HG03175 (cell line): ENCODE measurements around the gene RPL22.
"Not testable (repeated sequence)": the region's sequence is repeated elsewhere in the genome, so short reads cannot be mapped to it uniquely, and the experiment has no call there.

ENCODE experiments used
- ATAC-seq: cut with Tn5 transposase; IDR thresholded peaks from one replicate; pipeline ENCODE4 v1.9.1; 2021; ENCODE audit warnings: mild to moderate bottlenecking, moderate library complexity; ENCODE audit not compliant: unreplicated experiment

RPL22 gene

GRCh38 chr1:6234502-6235295 lies 35.3 kb upstream of the RPL22 start:
- no peak for ATAC-seq

GRCh38 chr1:6233376-6233775 lies 34.0 kb upstream of the RPL22 start:
- ATAC-seq: no peak

DNA sequence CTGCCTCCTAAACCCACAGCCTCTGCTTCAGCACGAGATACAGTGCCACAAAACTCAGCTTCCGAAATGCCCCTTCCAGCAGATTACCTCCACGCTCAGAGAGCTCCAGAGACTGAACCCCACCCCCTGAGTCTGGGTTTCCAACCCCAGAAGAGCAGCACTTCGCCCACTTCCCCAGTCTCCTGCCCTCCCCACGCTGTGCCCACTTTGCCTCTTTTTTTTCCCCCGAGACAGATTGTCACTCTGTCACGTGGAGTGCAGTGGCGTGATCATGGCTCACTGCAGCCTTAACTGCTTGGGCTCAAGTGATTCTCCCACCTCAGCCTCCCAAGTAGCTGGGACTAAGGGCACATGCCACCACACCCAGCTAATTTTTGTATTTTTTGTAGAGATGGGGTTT lies 26.3 kb upstream of the RPL22 start:
- no peak for ATAC-seq

GRCh38 chr1:6224718-6225117 lies 25.3 kb upstream of the RPL22 start:
- ATAC-seq: no peak

DNA sequence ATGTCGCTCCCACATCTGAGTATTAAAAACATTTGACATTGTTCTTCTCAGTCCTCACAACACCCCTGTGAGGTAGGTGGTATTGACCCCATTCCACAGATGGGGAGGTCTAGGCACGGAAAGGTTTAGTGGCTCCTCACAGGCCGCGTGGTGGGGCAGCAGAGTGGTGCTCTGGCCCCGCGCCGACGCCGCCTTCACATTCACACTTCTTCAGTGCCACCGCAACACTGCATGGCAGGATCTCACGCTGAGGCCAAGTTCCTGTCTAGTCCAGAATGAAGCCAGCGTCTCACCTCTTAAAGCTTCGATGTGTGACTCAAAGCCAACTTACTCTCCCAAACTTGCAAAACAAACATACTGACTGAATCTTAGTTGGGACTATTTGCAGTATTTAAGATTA lies 24.2 kb upstream of the RPL22 start:
- ATAC-seq: no peak

DNA sequence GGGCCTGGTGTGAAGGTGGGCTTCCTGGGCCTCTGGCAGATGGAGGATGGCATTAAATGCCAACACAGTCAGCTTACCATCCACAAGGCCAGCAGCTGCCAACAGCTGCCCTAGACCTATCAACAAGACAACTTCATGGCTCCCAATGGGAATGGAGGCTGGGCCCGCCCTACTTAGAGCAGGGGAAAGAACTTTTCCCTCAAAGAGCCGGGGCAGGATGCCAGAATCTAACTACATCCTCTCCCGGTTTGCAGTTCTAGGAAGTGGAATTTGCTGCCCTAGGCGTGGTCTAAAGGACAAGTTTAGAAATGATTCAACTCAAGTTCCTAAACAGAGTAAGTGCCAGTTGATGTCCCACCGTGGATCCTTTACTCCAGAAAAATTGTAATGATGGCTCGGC lies 23.2 kb upstream of the RPL22 start:
- ATAC-seq: no peak

DNA sequence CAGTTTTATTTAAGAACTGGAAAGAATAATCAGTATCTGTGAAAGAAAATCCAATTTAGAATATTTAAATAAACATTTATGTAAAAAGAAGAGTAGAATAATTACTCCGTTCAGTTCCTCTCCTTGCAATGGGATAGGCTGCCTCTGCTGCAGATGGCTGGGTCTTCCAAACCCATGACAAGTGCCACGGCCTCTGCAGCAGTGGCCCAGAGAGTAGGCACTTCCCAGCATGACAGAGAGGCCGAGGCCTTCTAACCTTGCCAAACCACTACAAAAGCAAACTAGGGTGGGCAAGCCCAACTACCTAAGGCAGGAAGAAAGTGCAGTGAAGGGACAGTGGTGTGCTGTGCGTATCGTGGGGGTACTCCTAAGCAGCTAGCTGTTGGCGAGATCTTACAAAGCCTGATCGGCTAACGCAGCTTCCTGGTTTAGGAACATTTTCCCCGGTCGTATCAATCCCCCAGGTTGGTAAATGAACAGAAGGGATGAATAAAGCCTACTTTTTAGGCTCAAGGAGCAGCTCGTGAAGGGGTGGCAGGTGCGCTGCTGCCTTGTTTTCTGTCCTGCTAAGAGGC lies 21.9 kb upstream of the RPL22 start:
- no peak for ATAC-seq

- no peak for ATAC-seq
Measured at GRCh38 chr1:6220236-6220635, 20.8 kb upstream of the RPL22 start.

- ATAC-seq: not testable (repeated sequence)
Measured at GRCh38 chr1:6219641-6220040, 20.2 kb upstream of the RPL22 start.

DNA sequence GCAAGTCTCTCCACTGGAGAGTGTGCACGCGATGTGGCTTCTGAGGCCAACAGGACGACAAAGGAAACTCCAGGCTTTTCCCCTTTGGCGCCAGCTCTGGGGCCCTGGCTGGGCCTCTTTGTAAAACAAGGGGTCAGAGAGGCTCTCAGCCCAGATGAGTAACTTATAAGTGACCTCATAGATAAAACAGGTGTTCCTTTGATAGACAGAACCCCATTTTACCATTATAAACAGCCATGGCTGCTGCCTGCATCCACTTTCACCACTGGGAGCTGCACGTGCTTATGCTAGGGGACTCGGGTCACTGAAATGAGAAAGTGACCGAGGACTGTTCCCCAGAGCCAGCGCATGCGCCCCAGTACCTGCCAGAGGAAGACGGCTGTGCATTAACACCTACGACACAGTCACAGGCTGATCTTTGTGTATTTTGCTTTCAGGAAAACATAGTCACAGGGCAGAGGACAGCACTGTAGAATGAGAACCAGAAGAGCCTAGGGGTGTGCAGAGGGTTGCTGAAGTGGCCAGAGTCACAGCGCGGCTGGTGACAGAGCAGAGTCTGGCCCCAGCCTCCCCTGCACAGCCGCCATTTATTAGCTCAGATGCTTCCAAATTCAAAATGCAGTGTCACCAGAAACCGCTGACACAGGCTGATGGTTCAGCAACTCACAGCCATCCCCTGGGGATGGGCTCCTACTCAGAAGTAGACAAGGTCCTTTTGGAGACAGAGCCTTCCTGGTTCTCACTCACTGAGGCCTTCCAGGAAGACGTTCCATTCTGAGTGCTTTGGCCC lies 19.2 kb upstream of the RPL22 start:
- no peak for ATAC-seq

GRCh38 chr1:6212193-6212959 lies 13.0 kb upstream of the RPL22 start:
- no peak for ATAC-seq

DNA sequence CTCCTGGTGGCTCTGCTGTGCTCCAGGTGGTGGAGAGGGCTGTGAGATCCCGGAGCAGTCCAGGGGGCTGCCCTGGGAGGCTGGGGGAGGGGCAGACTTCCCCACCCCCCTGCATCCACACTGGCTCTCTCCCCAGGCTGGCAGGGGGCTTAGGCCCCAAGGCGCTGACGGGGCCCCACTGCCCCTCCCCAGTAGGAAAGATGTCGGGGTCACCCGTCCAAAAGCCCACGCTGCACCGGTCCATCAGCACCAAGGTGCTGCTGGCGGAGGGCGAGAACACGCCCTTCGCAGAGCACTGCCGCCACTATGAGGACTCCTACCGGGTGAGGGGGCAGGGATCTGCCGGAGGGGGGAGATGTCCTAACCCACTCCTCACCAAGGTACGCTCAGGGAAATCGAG lies 12.3 kb upstream of the RPL22 start:
- ATAC-seq: no peak

DNA sequence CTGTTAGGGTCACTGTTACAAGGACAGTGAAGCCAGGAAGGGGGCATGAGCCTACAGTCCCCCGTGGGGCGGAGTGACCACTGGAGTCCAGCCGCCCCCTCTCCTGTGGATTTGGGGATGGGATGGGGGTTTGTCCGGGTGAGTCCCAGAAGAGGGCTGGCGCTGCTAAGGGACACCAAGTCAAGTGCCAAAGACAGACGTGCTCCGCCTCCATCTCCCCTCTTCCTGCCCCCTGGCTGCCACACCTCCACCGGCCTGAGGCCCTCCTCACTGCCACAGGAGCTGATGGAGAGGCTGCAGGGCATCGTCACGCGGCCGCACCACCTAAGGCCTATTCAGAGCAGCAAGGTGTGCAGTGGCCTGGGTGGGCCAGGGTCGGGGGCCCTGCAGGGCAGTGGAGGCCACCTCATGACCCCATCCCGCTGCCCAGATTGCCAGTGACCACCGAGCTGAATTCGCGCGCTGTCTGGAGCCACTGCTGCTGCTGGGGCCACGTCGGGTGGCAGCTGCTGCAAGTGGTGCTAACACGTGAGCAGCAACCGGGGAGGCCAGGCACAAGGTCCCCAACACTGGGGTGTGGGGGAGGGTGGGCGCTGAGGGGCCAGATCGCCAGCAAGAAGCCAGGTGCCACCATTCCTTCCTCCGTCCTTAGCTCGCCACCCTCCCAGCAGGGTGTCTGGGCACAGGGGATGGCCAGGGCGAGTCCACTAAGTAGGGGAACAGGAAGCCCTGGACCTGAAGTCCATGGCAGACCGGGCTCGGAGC lies 11.4 kb upstream of the RPL22 start:
- ATAC-seq: no peak

DNA sequence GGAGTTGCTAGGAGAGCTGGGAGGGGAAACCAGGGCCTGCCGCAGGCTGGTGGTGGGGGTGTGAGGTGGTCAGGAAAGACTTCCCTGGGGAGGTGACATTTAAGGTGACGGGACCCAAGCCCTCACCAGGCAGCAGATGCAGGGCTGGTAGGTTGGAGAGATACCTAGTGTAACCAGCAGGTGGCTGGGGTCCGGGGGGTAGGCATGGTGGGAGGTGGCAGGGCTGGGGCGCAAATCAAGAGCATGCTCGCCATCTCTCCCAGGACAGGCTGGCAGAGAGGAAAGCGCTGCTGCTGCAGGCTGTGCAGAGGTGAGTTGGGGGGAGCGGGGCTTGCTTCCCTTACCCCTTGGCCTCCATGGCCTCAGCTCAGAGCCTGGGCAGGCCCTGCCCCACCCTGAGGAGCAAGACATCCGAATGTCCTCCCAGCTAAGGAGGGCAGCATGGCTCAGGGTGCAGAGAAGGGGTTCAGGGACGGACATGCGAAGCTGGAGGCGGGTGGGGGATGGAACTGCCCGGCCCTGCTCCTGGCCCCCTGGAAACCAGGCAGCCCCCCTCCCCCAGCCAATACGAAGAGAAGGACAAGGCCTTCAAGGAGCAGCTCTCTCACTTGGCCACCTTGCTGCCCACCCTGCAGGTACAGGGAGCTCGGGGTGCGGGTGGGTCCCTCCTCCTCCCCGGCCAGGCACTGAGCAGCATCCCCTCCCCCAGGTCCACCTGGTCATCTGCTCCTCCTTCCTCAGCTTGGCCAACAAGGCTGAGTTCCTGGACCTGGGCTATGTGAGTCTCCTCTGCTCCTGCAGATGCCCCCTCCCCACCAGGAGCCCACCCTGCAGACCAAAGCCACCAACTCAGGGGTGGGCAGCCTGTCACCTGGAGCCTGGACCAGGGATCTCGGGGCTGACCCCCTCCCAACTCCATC lies 10.5 kb upstream of the RPL22 start:
- no peak for ATAC-seq

DNA sequence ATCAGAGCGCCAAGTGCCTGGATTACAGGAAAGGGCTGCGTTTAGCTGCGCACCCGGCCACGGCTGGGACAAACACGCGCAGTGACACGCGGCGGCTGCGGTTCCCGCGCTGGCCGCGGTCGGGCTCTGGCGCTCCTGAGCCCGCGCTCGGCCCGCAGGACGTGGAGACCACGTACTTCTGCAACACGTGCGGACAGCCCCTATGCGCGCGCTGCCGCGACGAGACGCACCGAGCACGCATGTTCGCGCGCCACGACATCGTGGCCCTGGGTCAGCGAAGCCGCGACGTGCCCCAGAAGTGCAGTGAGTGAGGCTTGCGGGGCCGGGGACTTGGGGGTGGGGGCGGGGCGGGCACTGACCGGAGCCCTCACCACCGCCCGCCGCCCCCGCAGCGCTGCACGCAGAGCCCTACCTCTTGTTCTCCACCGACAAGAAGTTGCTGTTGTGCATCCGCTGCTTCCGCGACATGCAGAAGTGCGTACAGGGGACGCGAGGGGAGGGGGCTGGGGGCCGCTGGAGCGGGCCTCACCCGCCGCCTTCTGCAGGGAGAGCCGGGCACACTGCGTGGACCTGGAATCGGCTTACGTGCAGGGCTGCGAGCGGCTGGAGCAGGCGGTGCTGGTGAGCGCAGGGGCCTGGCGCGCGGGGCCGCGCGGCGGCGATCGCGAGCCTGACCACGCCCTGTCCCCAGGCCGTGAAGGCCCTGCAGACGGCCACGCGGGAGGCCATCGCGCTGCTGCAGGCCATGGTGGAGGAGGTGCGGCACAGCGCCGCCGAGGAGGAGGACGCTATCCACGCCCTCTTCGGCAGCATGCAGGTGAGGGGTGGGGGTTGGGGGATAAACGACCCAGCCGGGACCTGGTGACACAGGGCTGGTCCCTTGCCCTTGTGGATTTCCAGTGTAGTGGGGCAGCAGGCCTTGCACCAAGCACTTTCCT lies 9.6 kb upstream of the RPL22 start:
- ATAC-seq: no peak

DNA sequence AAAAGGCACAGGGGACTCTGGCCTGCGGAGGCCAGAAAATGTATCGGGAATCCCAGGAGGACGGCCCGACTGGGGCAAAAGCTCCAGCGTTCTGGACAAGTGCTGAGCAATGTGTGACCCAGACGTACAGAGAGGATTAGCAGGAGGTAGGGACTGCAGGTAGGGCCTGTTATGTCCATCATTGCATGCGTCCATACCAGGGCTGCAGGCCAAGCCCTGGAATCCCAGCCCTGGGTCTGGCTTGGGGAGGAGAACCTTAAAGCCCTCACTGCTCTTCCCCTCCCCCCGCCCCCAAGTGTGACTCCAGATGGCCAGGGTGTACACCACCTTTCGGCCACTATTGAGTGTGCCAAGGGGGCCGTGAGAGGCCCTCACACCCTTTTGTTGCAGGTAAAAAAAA lies 8.5 kb upstream of the RPL22 start:
- ATAC-seq: no peak

GRCh38 chr1:6207075-6207885 lies 7.9 kb upstream of the RPL22 start:
- no peak for ATAC-seq

- no peak for ATAC-seq
Measured at GRCh38 chr1:6206520-6206855, 7.1 kb upstream of the RPL22 start.
